Measurements from ENCODE around the gene EPAS1. TPM values are rescaled to one million over a fixed set of nuclear protein-coding genes. Genes with fewer than 3 reads are reported as not detected.

Gene EPAS1
- total RNA-seq, 1 donor from 2014 or later = 280 TPM

DNA sequence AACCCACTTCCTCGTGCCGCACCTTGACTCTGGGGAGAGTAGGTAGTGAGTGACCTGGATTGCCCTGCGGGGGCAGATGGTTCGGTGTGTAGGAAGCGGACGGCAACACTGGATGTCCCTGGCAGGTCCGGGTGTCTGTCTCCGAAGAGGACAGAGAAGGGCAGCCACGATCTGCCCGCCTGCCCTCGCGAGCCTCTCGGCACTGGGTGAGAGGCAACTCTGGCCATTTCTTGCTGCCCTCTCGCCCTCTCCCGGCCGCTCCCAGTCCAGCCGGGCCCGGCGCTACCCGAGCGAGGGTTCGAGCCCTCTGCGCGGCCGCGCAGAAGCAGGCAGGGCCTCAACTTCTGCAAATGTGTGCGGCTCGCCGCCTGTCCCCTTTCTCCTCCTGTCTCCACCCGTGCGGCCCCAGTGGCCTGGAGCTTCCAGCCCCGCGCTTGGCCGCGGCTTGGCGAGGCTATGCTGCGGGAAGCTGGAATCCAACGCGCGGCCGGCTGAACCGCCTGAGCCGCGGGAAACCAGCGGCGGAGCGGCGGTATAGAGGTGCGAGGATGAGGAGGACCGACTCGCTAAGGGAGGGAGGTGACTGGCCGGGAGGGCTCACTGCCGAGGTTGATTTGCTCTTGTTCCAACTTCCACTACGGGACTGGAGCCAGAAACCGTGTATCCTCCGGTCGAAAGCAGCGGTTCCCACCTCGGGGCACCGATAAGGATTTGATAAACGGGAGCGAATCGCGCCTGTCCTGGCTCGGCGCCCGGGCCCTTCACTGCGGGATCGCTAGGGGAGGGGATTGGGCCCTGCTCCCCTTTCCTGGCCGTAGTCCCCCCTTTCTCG lies 1.5 kb downstream of the EPAS1 start:
- Mint-ChIP-seq H3K4me1 (ENCODE audit: unreplicated experiment) (peaks cover 51% of the 10 kb centered on the region), H3K9me3 (ENCODE audit: unreplicated experiment) (no peaks in the 10 kb centered on the region), H3K4me3 (ENCODE audit: unreplicated experiment) (peak overlapping the region; percentile 98), H3K27me3 (ENCODE audit: unreplicated experiment) (peaks cover 24% of the 10 kb centered on the region), H3K27ac (ENCODE audit: unreplicated experiment) (peak overlapping the region; percentile 31), H3K36me3 (ENCODE audit: low read depth, unreplicated experiment) (peaks cover 12% of the 10 kb centered on the region)
- peak; percentile 50 for DNase-seq (ENCODE audit: low spot score)
- TF ChIP-seq, protein P1, sequence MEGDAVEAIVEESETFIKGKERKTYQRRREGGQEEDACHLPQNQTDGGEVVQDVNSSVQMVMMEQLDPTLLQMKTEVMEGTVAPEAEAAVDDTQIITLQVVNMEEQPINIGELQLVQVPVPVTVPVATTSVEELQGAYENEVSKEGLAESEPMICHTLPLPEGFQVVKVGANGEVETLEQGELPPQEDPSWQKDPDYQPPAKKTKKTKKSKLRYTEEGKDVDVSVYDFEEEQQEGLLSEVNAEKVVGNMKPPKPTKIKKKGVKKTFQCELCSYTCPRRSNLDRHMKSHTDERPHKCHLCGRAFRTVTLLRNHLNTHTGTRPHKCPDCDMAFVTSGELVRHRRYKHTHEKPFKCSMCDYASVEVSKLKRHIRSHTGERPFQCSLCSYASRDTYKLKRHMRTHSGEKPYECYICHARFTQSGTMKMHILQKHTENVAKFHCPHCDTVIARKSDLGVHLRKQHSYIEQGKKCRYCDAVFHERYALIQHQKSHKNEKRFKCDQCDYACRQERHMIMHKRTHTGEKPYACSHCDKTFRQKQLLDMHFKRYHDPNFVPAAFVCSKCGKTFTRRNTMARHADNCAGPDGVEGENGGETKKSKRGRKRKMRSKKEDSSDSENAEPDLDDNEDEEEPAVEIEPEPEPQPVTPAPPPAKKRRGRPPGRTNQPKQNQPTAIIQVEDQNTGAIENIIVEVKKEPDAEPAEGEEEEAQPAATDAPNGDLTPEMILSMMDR (IDR thresholded peaks at IDR 0.05; ENCODE audit: unreplicated experiment) = peak; percentile 35

DNA sequence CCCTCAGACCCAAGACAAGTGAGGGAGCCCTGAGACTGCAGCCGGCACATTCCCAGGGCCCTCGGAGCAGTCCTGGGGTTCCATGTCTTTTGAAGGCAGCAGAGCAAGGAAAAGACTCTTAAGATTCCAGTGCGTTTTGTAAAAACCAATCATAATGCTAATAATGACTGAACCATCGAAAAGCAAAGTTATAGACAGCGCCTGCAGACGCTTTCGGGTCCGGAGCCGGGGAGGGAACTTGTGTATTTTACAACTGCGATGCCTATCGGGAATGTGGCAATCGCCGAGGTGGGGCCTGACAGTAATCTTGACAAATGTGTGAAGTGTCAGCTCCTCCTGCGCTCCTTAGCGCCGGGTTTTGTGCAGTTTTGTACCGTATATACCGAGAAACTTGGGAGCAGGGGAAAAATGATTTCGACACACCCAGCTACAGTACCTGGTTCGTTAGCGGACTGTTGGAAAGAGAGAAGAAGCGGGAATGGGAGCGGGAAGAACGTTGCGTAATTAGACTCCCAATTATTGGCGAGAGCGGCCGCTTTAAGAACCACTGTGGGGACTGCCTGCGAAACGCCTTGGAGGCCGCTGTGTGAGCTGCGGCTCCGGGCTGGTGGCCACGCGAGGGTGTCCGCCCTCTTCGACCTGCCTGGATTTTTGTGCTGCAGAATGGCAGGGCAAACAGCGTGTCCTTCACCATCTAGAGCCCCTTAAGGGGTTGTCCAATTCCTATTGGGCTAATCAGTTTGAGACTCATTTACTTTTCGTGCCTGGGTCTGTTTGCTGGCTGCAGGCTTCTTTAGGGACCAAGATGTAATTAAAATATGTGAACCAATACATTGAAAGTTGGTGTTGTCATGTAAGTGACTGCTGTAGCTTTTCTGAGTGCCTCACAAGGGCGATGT lies 2.4 kb downstream of the EPAS1 start:
- peaks cover 15% of the 10 kb centered on the region for H3K36me3 Mint-ChIP-seq (ENCODE audit: low read depth, unreplicated experiment)
- peak; percentile 44 for DNase-seq (ENCODE audit: low spot score)
- H3K4me1 Mint-ChIP-seq (ENCODE audit: unreplicated experiment) = peaks cover 53% of the 10 kb centered on the region
- TF ChIP-seq, protein P1 (IDR thresholded peaks at IDR 0.05; ENCODE audit: unreplicated experiment) = no peak
- peak overlapping the region; percentile 31 for H3K27ac Mint-ChIP-seq (ENCODE audit: unreplicated experiment)
- no peaks in the 10 kb centered on the region for H3K9me3 Mint-ChIP-seq (ENCODE audit: unreplicated experiment)
- H3K27me3 Mint-ChIP-seq (ENCODE audit: unreplicated experiment) = peaks cover 24% of the 10 kb centered on the region
- H3K4me3 Mint-ChIP-seq (ENCODE audit: unreplicated experiment) = peak overlapping the region; percentile 98

DNA sequence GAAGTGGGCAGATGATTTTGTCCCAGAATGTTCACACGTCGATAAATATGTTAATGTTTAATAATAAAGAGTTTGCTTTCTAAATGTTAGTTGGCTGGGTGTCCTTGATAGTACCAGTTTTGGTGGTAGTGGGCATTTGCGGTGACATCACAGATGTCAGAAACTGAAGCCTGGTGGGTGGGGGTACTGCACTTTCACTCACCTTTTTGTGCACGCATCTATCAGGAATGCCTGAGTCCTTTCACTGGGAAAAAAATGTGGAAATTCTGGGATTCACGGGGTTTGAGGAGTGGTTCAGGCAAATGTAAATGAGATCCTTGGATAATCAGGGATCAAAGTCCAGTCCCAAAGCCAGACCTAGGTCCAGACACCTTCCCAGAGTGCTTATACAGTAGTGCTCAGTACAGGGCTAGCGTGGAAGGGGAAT lies 3.2 kb downstream of the EPAS1 start:
- no peaks in the 10 kb centered on the region for H3K9me3 Mint-ChIP-seq (ENCODE audit: unreplicated experiment)
- H3K27me3 Mint-ChIP-seq (ENCODE audit: unreplicated experiment) = peaks cover 22% of the 10 kb centered on the region
- H3K4me3 Mint-ChIP-seq (ENCODE audit: unreplicated experiment) = peak overlapping the region; percentile 98
- peaks cover 21% of the 10 kb centered on the region for H3K36me3 Mint-ChIP-seq (ENCODE audit: low read depth, unreplicated experiment)
- H3K27ac Mint-ChIP-seq (ENCODE audit: unreplicated experiment) = no peak overlapping the region
- no peak for DNase-seq (ENCODE audit: low spot score)
- H3K4me1 Mint-ChIP-seq (ENCODE audit: unreplicated experiment) = peaks cover 57% of the 10 kb centered on the region
- TF ChIP-seq, protein P1 (IDR thresholded peaks at IDR 0.05; ENCODE audit: unreplicated experiment) = peak; percentile 32

DNA sequence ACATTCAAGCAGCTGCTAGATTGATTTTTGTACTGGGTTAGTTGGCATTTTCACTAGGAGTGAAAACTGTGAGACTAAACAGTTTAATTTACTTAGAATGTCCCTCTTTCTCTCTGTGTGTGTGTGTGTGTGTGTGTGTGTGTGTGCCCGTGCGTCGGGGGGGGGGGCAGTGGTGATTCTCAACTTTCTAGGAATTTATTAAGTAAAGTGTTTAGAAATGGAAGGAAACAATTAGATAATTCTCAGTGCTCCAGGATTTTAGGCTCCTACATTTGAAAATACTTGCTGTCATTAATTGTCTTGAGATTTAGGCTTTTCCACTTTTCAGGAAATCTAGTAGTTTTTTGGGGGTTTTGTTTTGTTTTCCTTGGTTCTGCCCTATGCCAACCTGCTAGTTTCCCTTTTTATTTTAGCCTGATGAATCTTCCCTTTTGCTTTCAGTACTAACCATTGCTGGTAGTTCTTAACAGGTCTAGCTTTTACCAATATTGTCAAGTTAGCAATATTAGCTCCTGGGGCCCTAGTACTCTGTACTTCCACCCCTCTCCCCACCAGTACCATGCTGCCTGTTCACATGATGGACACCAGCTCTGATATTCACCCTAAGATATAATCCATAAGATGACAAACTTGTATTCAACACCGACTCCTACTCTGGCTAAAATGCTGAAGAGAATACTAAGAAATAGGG lies 4.9 kb downstream of the EPAS1 start:
- peaks cover 16% of the 10 kb centered on the region for H3K27me3 Mint-ChIP-seq (ENCODE audit: unreplicated experiment)
- TF ChIP-seq, protein P1 (IDR thresholded peaks at IDR 0.05; ENCODE audit: unreplicated experiment) = no peak
- DNase-seq (ENCODE audit: low spot score) = no peak
- peaks cover 66% of the 10 kb centered on the region for H3K4me1 Mint-ChIP-seq (ENCODE audit: unreplicated experiment)
- no peaks in the 10 kb centered on the region for H3K9me3 Mint-ChIP-seq (ENCODE audit: unreplicated experiment)
- H3K4me3 Mint-ChIP-seq (ENCODE audit: unreplicated experiment) = peak overlapping the region; percentile 66
- no peak overlapping the region for H3K27ac Mint-ChIP-seq (ENCODE audit: unreplicated experiment)
- H3K36me3 Mint-ChIP-seq (ENCODE audit: low read depth, unreplicated experiment) = peaks cover 20% of the 10 kb centered on the region

Measured in endothelial cell (in vitro differentiated cells).